IMR-90 (cell line): ENCODE results near the gene RAB27A. TPM values are rescaled to one million over a fixed set of nuclear protein-coding genes. Genes with fewer than 3 reads are reported as not detected.
A peak's percentile ranks its signal among the peaks of the same experiment; 100 is the strongest.

Source experiments
- ATAC-seq: fragments of 200-7000 bp; cut with Tn5 transposase; 2 replicates; pipeline ENCODE4 v1.9.1; 2020; ENCODE audit warnings: low read depth, mild to moderate bottlenecking, moderate library complexity
- BruUV-seq: library from RNA; stranded (reverse); fragments of 400-500 nt; replicated peaks from 2 replicates; lab custom pipeline; 2021; lab: Mats Ljungman, UMichigan
- CTCF ChIA-PET: fragments of 300-600 bp; formaldehyde crosslinking; extraction: SDS; loops from one replicate; lab custom pipeline; 2021; ENCODE audit warnings: antibody characterized with exemption; lab: Yijun Ruan, JAX
- POLR2A ChIA-PET: fragments of 300-600 bp; sonication (Branson Sonifier 250); formaldehyde crosslinking; loops from one replicate; lab custom pipeline; 2022; ENCODE audit warnings: antibody characterized with exemption; ENCODE audit not compliant: unreplicated experiment; lab: Charles Lee
- DNase-seq: peaks from one replicate; pipeline ENCODE4 v3.0.0; 2013
- H2AFZ ChIP-seq: replicated peaks from 2 replicates; pipeline ENCODE3; 2013; ENCODE audit warnings: low read length, mild to moderate bottlenecking; ENCODE audit not compliant: poor library complexity
- H2AK5ac ChIP-seq: 2 replicates; pipeline ENCODE4 v1.6.1; 2013; ENCODE audit warnings: low read depth, low read length, inconsistent platforms
- H2AK9ac ChIP-seq: replicated peaks from 2 replicates; pipeline ENCODE3; 2013; ENCODE audit warnings: mild to moderate bottlenecking, low read depth, low read length, moderate library complexity; ENCODE audit not compliant: poor library complexity
- H2BK120ac ChIP-seq: 2 replicates; pipeline ENCODE4 v1.6.1; 2013; ENCODE audit warnings: low read depth, low read length, inconsistent platforms
- H2BK15ac ChIP-seq: 3 replicates; pipeline ENCODE4 v1.6.1; 2013; ENCODE audit warnings: low read depth, low read length, inconsistent platforms
- H2BK20ac ChIP-seq: 2 replicates; pipeline ENCODE4 v1.6.1; 2013; ENCODE audit warnings: low read depth, mild to moderate bottlenecking, inconsistent platforms, low read length, moderate library complexity
- H2BK5ac ChIP-seq: 2 replicates; pipeline ENCODE4 v1.6.1; 2013; ENCODE audit warnings: mild to moderate bottlenecking, low read depth, low read length, inconsistent platforms; ENCODE audit not compliant: poor library complexity, severe bottlenecking
- H3K14ac ChIP-seq: replicated peaks from 2 replicates; pipeline ENCODE4 v1.6.1; 2013; ENCODE audit warnings: low read depth, low read length, inconsistent platforms
- H3K18ac ChIP-seq: 2 replicates; pipeline ENCODE4 v1.6.1; 2013; ENCODE audit warnings: low read depth, low read length, control low read depth
- H3K23ac ChIP-seq: 2 replicates; pipeline ENCODE4 v1.6.1; 2013; ENCODE audit warnings: low read depth, low read length, inconsistent platforms
- H3K27ac ChIP-seq: 2 replicates; pipeline ENCODE4 v1.5.1; 2013; ENCODE audit warnings: mild to moderate bottlenecking, control low read depth, low read length; ENCODE audit not compliant: insufficient read depth
- H3K27me3 ChIP-seq: 2 replicates; pipeline ENCODE4 v1.6.1; 2013; ENCODE audit warnings: low read length; ENCODE audit not compliant: control insufficient read depth, insufficient read depth
- H3K36me3 ChIP-seq: 2 replicates; pipeline ENCODE4 v1.6.1; 2013; ENCODE audit warnings: low read length, mixed read lengths; ENCODE audit not compliant: control insufficient read depth, insufficient read depth
- H3K4ac ChIP-seq: 2 replicates; pipeline ENCODE4 v1.6.1; 2013; ENCODE audit warnings: low read depth, low read length, inconsistent platforms
- H3K4me1 ChIP-seq: 2 replicates; pipeline ENCODE4 v1.6.1; 2013; ENCODE audit warnings: low read length, mixed read lengths; ENCODE audit not compliant: control insufficient read depth, insufficient read depth
- H3K4me2 ChIP-seq: 2 replicates; pipeline ENCODE4 v1.6.1; 2013; ENCODE audit warnings: low read depth, mild to moderate bottlenecking, control low read depth, low read length, moderate library complexity
- H3K4me3 ChIP-seq: 2 replicates; pipeline ENCODE4 v1.5.1; 2013; ENCODE audit warnings: low read depth, mild to moderate bottlenecking, control low read depth, low read length, moderate library complexity; ENCODE audit not compliant: insufficient read depth
- H3K56ac ChIP-seq: 2 replicates; pipeline ENCODE4 v1.6.1; 2013; ENCODE audit warnings: low read length, inconsistent platforms; ENCODE audit not compliant: insufficient read depth; ENCODE audit errors: extremely low read depth
- H3K79me1 ChIP-seq, 2 experiments: 2 replicates each; pipeline ENCODE4 v1.6.1; 2013; ENCODE audit warnings: low read length in 2 of 2, inconsistent platforms in 1 of 2, low read depth in 1 of 2
- H3K9ac ChIP-seq: 2 replicates; pipeline ENCODE4 v1.6.1; 2013; ENCODE audit warnings: low read depth, low read length, control low read depth
- H3K9me1 ChIP-seq: 2 replicates; pipeline ENCODE4 v1.6.1; 2013; ENCODE audit warnings: low read length, inconsistent platforms; ENCODE audit not compliant: insufficient read depth
- H3K9me3 ChIP-seq: 2 replicates; pipeline ENCODE4 v1.6.1; 2013; ENCODE audit warnings: low read length; ENCODE audit not compliant: control insufficient read depth, insufficient read depth
- H4K20me1 ChIP-seq: 2 replicates; pipeline ENCODE4 v1.6.1; 2013; ENCODE audit warnings: low read length, inconsistent platforms; ENCODE audit not compliant: insufficient read depth
- H4K5ac ChIP-seq: 2 replicates; pipeline ENCODE4 v1.6.1; 2013; ENCODE audit warnings: mild to moderate bottlenecking, low read depth, low read length, control low read depth
- H4K8ac ChIP-seq, 2 experiments: 2 replicates each; pipeline ENCODE4 v1.6.1; 2013; ENCODE audit warnings: low read depth in 2 of 2, low read length in 2 of 2, control low read depth in 1 of 2, inconsistent platforms in 1 of 2
- H4K91ac ChIP-seq: 2 replicates; pipeline ENCODE4 v1.6.1; 2013; ENCODE audit warnings: low read depth, low read length, inconsistent platforms; ENCODE audit not compliant: insufficient read depth
- BHLHE40 ChIP-seq: fragments of 150-350 bp; IDR thresholded peaks from 2 replicates; pipeline ENCODE4 v1.6.1; 2016; ENCODE audit warnings: mild to moderate bottlenecking, low read depth, low read length
- CEBPB ChIP-seq: IDR thresholded peaks from 2 replicates; pipeline ENCODE4 v1.6.1; 2012; ENCODE audit warnings: low read depth, low read length, improper control_type of control experiment
- CHD1 ChIP-seq: IDR thresholded peaks from 2 replicates; pipeline ENCODE4 v1.6.1; 2012; ENCODE audit warnings: low read depth, low read length, improper control_type of control experiment
- CTCF ChIP-seq: conservative IDR thresholded peaks from 2 replicates; pipeline ENCODE4 v1.5.1; 2012; ENCODE audit warnings: mild to moderate bottlenecking, low read depth, low read length, improper control_type of control experiment
- ELK1 ChIP-seq: fragments of 150-350 bp; IDR thresholded peaks from 2 replicates; pipeline ENCODE4 v1.6.1; 2016; ENCODE audit warnings: low read depth, mild to moderate bottlenecking, low read length, moderate library complexity, borderline replicate concordance
- MAFK ChIP-seq: IDR thresholded peaks from 2 replicates; pipeline ENCODE4 v1.6.1; 2012; ENCODE audit warnings: low read depth, low read length, improper control_type of control experiment
- MAZ ChIP-seq: IDR thresholded peaks from 2 replicates; pipeline ENCODE4 v1.6.1; 2012; ENCODE audit warnings: low read depth, mild to moderate bottlenecking, low read length, improper control_type of control experiment, moderate library complexity, borderline replicate concordance
- MXI1 ChIP-seq: IDR thresholded peaks from 2 replicates; pipeline ENCODE4 v1.6.1; 2012; ENCODE audit warnings: low read depth, mild to moderate bottlenecking, low read length, moderate library complexity, borderline replicate concordance
- NFE2L2 ChIP-seq: fragments of 150-350 bp; IDR thresholded peaks from 2 replicates; pipeline ENCODE4 v1.6.1; 2016; ENCODE audit warnings: low read depth, mild to moderate bottlenecking, low read length
- POLR2A ChIP-seq: IDR thresholded peaks from 2 replicates; pipeline ENCODE4 v1.6.1; 2012; ENCODE audit warnings: mild to moderate bottlenecking, low read depth, low read length
- RAD21 ChIP-seq: IDR thresholded peaks from 2 replicates; pipeline ENCODE4 v1.6.1; 2012; ENCODE audit warnings: low read length, improper control_type of control experiment
- RCOR1 ChIP-seq: IDR thresholded peaks from 2 replicates; pipeline ENCODE4 v1.6.1; 2012; ENCODE audit warnings: mild to moderate bottlenecking, low read length, improper control_type of control experiment; ENCODE audit not compliant: insufficient replicate concordance
- RFX5 ChIP-seq: IDR thresholded peaks from 2 replicates; pipeline ENCODE4 v1.8.0; 2012; ENCODE audit warnings: low read depth, mild to moderate bottlenecking, low read length, moderate library complexity
- SMC3 ChIP-seq: fragments of 150-350 bp; IDR thresholded peaks from 2 replicates; pipeline ENCODE4 v1.6.1; 2016; ENCODE audit warnings: low read depth, mild to moderate bottlenecking, antibody characterized with exemption, low read length, moderate library complexity
- WGBS, 2 experiments: methylation state at CpG; one replicate each; pipeline versions ENCODE4 v1.1.5 to v1.1.7; 2013; ENCODE audit warnings: missing lambda C conversion rate in 2 of 2; ENCODE audit not compliant: insufficient read length in 1 of 2; ENCODE audit errors: extremely low coverage in 2 of 2; 5-methylcytosine and 5-hydroxymethylcytosine counted together
- dilution Hi-C: fragments of 300-500 bp; cut with HindIII; formaldehyde crosslinking; loops from one replicate; pipeline ENCODE4 v1.14.3; 2018; ENCODE audit warnings: low sequenced_read_pairs; ENCODE audit not compliant: unreplicated experiment
- in situ Hi-C: fragments of 300-500 bp; cut with MboI; formaldehyde crosslinking; loops from 3 replicates; pipeline ENCODE4 v1.14.3; 2019; ENCODE audit warnings: low sequenced_read_pairs, inconsistent platforms, mixed read lengths
- intact Hi-C: fragments of 100-400 bp; cut with micrococcal nuclease; formaldehyde crosslinking; loops from 2 replicates; pipeline ENCODE4 v1.10.0; 2022
- polyA plus RNA-seq, 3 experiments: library from polyadenylated mRNA; depleted of rRNA; stranded (reverse); fragments of >200 nt; gene quantifications; 2 replicates each; pipeline ENCODE4 v1.2.3, GENCODE V29; 2012; ENCODE audit warnings: low replicate concordance in 1 of 3
- total RNA-seq: library from RNA; depleted of rRNA; stranded (reverse); fragments of >200 nt; gene quantifications from 2 replicates; pipeline ENCODE4 v1.2.3, GENCODE V29; 2012

RAB27A gene
- total and polyA plus RNA-seq, 2 of the 4 experiments (the other 2 are of a cell fraction): 4.8 to 13.7 TPM

GRCh38 chr15:55279746-55280351 lies 9.8 kb downstream of the RAB27A start (continued):
- TF ChIP-seq CTCF: no peak

GRCh38 chr15:55279100-55279745 lies 10.4 kb downstream of the RAB27A start:
- Histone ChIP-seq H3K9me3 (no peaks in the 10 kb centered on the region), H3K4ac (no peak overlapping the region), H2BK5ac (no peak overlapping the region), H3K9ac (no peak overlapping the region), H2AK5ac (peak overlapping the region; percentile 5; the same call in 1 of the 2 replicates), H3K9me1 (peaks cover 22% of the 10 kb centered on the region), H4K8ac (no peak overlapping the region), H2BK20ac (peak overlapping the region; percentile 23; the same call in 1 of the 2 replicates), H3K27me3 (no peaks in the 10 kb centered on the region), H4K20me1 (peaks cover 16% of the 10 kb centered on the region; the same call in 1 of the 2 replicates), H2BK15ac (no peak overlapping the region), H3K56ac (no peak overlapping the region), H3K4me1 (peaks cover 13% of the 10 kb centered on the region), H3K18ac (no peak overlapping the region), H3K79me1 (peaks cover 17 to 46% of the 10 kb centered on the region in 2 experiments), H4K5ac (no peak overlapping the region), H2BK120ac (no peak overlapping the region), H2AK9ac (no peak overlapping the region), H3K27ac (no peak overlapping the region), H4K91ac (no peak overlapping the region), H3K36me3 (no peaks in the 10 kb centered on the region), H3K14ac (no peak overlapping the region), H3K23ac (no peak overlapping the region), H3K4me2 (no peak overlapping the region), H3K4me3 (no peak overlapping the region), H2AFZ (no peak overlapping the region)
- no peak for ATAC-seq
- in situ Hi-C loops (no loop called here), intact Hi-C loops (no loop called here), dilution Hi-C loops (no loop called here)
- ChIA-PET POLR2A (no interaction called here), CTCF (no interaction called here)
- no CpG with 5 or more reads among the region's 2 CpGs for WGBS, 2 experiments
- TF ChIP-seq CHD1: no peak
- no peak for TF ChIP-seq NFE2L2
- TF ChIP-seq MXI1: no peak
- no peak for TF ChIP-seq MAZ
- TF ChIP-seq RAD21: no peak
- no peak for TF ChIP-seq RCOR1
- no peak for TF ChIP-seq MAFK
- no peak for TF ChIP-seq POLR2A
- no peak for TF ChIP-seq SMC3
- no peak for TF ChIP-seq BHLHE40
- TF ChIP-seq RFX5: no peak
- TF ChIP-seq CEBPB: no peak
- TF ChIP-seq ELK1: no peak
- no peak for DNase-seq
- BruUV-seq: no TSS peak
